ENCODE measurements around the gene ETS1. TPM values are rescaled to one million over a fixed set of nuclear protein-coding genes. Genes with fewer than 3 reads are reported as not detected.

Gene ETS1
- total and polyA plus RNA-seq, 5 experiments from 2014 or later: 407 to 962 (median 433) TPM

DNA sequence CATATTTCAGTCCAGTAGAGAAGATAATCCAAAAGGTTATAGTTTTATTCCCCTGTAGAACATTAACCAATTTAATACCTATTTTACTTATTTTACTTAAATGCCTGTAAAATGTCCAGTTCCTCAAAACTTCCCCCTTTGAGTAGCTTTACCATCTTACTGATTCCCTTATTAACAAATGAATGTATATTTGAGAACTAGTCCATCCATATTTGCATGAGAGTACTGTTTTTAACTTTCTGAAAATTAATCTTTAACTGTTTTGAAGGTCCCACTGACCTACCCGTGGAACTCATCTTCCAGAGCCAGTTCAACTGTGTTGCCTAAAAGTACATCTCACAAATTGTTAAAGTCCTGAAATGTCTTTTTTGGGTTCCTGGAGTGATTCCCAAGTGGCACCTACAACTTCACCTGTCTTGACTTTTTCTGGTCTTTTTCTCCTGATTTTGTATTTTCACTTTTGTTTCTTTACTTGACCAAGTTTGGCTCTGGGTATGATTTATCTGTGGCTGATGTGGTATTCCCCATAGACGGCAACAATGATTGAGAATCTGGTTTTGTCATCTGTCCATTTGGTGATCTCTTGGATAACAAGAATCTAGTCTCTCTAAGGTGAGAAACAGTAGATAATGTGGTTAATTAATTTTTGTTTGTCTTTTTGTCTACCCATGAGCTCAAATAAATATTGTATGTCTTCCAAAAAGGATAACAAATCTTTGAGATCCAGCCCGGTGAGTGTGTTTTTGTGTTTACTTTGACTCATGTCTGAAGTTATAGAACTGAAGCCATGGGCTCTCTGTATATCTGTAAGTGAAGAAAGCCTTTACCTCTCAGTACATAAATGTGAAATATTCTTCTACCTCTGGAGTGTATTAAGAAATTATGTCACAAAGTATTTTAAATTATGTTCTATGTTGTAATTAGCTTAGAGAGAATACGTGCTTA, 174.2 kb downstream of the ETS1 start:
- Mint-ChIP-seq H3K27ac (peak overlapping the region in 9 of 10 donors; percentile 25 to 92 (median 83)), H3K4me1 (peaks cover 27 to 70% (median 59%) of the 10 kb centered on the region in 4 donors), H3K4me3 (peak overlapping the region in 5 of 10 donors; percentile 7 to 58 (median 34)), H3K36me3 (no peaks in the 10 kb centered on the region), H3K9me3 (no peaks in the 10 kb centered on the region), H3K27me3 (no peaks in the 10 kb centered on the region)
- POLR2A ChIA-PET: interaction anchor here (0.8 to 2.0 kb wide), 3 partner anchors 8 to 144 kb away, joined by 3 to 4 read pairs (median 3); no protein-coding TSS in a partner anchor
- DNase-seq (no peak), ATAC-seq (no peak)

DNA sequence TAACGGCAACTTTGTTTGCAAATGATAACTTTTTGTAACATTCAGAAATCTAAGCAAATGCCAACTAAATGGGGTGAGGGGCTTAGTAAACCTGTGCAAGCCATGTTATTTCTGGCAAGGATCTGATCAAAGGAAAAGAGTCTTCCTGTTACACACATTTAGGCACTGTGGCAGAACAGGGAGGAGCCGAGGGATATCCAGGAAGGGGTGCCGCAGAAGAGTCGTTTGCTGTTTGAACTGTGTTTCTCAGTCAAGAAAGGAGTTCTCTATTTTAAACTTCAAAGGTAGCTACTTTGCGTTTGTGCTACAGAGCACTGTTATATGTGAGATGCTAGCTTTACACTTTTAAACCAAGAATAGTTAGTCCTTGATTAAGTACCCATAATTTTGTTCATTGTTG, 175.5 kb downstream of the ETS1 start:
- POLR2A ChIA-PET: interaction anchor here (0.6 to 2.0 kb wide), 5 partner anchors 9 to 67 kb away, joined by 3 to 4 read pairs (median 4); no protein-coding TSS in a partner anchor

DNA sequence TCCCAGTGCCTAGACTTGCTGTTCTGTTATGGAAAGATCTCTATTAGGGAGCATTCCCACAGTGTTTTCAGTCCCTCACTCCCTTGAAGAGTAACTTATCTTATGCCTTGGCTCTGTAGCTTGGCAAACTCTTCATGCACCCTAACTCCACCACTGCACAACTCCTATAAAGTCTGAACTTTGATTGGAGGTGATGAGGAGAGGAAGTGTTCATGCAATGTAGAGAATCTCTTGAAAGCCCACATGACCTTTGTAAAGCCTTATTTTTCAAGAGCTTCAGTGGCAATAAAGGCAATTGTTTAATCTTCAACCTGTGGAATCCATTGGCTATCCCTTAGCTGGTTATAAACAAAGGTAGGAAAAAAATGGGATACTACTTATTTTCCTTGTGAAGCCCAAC, 176.2 kb downstream of the ETS1 start:
- H3K4me1 Mint-ChIP-seq: peaks cover 19 to 66% (median 46%) of the 10 kb centered on the region in 4 donors
- no peaks in the 10 kb centered on the region for H3K27me3 Mint-ChIP-seq
- H3K9me3 Mint-ChIP-seq: no peaks in the 10 kb centered on the region
- ATAC-seq: no peak
- H3K27ac Mint-ChIP-seq: peak overlapping the region in 3 of 10 donors; percentile 23 to 89 (median 48)
- POLR2A ChIA-PET: interaction anchor here (1.6 kb wide), 1 partner anchor 9 kb away, joined by 4 read pairs; no protein-coding TSS in a partner anchor
- H3K4me3 Mint-ChIP-seq: peak overlapping the region in 1 of 10 donors; percentile 66
- no peaks in the 10 kb centered on the region for H3K36me3 Mint-ChIP-seq
- DNase-seq: no peak

More for the DNA sequence above, 175.5 kb downstream of the ETS1 start:
- DNase-seq (peak in 3 of 10 donors; percentile 17 to 30 (median 28)), ATAC-seq (peak; percentile 73 to 87)
- Mint-ChIP-seq H3K27ac (peak overlapping the region; percentile 80 to 92 (median 88)), H3K27me3 (no peaks in the 10 kb centered on the region), H3K9me3 (no peaks in the 10 kb centered on the region), H3K4me1 (peaks cover 19 to 65% (median 48%) of the 10 kb centered on the region in 4 donors), H3K36me3 (no peaks in the 10 kb centered on the region), H3K4me3 (peak overlapping the region in 9 of 10 donors; percentile 47 to 71 (median 61))

DNA sequence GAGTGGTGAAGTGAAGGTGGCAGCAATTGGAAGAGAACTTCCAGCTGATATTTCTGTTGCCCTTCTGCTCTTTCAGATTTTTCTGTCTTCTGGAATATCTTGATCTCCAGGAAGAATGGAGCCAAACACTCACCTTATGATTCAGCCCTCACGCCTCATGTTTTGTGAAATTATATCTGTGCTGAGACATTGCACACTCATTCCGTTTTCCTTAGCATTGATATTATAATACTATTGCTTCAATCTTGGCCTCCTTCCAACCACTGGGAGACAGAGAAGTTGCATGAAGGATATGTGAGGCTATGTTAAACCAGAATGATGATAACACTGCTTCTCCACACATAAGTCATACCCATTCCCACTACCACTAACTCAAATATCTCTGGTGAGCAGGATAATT, 177.9 kb downstream of the ETS1 start:
- POLR2A ChIA-PET: no interaction called here
- H3K4me1 Mint-ChIP-seq: peaks cover 22 to 75% (median 47%) of the 10 kb centered on the region in 4 donors
- no peak for ATAC-seq
- H3K9me3 Mint-ChIP-seq: no peaks in the 10 kb centered on the region
- DNase-seq: no peak
- H3K4me3 Mint-ChIP-seq: no peak overlapping the region
- H3K36me3 Mint-ChIP-seq: no peaks in the 10 kb centered on the region
- H3K27ac Mint-ChIP-seq: peak overlapping the region in 3 of 10 donors; percentile 5 to 55 (median 54)
- H3K27me3 Mint-ChIP-seq: no peaks in the 10 kb centered on the region

Small RNA genes within 50 kb of the gene (microRNA-seq; reads per million reads assigned to microRNA genes)
- not detected for gene MIR6090 (ENCODE audit: borderline microRNAs expressed)

Other genes with a start within 250 kb of the ETS1 start
- 10 to 100 TPM; 87.7 to 87.9 TPM for gene FLI1, start 106.5 kb upstream of the ETS1 start, total RNA-seq
- 10 to 100 TPM; 54.9 to 64.5 (median 58.7) TPM for gene FLI1, start 106.5 kb upstream of the ETS1 start, polyA plus RNA-seq

Data from naive thymus-derived CD8-positive, alpha-beta T cell (primary cell).